Measurements from ENCODE around the gene RPS2.

Gene RPS2

GRCh38 chr16:1946495-1947368 is 17.9 kb downstream of the RPS2 start:
- no peak overlapping the region for H3K4me3 ChIP-seq (replicated peaks; ENCODE audit: insufficient read depth, low read length)
- no peak for DNase-seq (ENCODE audit: low read depth in 1 of 2, low spot score in 1 of 2)
- no peak overlapping the region for H3K27ac ChIP-seq (replicated peaks)
- H3K27me3 ChIP-seq (ENCODE audit: insufficient read depth, poor library complexity, severe bottlenecking) = no peaks in the 10 kb centered on the region
- TF ChIP-seq SPI1 (IDR thresholded peaks at IDR 0.05; ENCODE audit: borderline replicate concordance, low read depth) (no peak), CTCF (IDR thresholded peaks at IDR 0.05; ENCODE audit: insufficient read depth, low read length) (no peak), POLR2AphosphoS5 (IDR thresholded peaks at IDR 0.05; ENCODE audit: low read depth) (no peak), REST (IDR thresholded peaks at IDR 0.05; ENCODE audit: insufficient replicate concordance, low read depth) (no peak), GABPA (IDR thresholded peaks at IDR 0.05; ENCODE audit: low read depth) (no peak)

- no peaks in the 10 kb centered on the region for H3K27me3 ChIP-seq (ENCODE audit: insufficient read depth, poor library complexity, severe bottlenecking)
- TF ChIP-seq SPI1 (IDR thresholded peaks at IDR 0.05; ENCODE audit: borderline replicate concordance, low read depth) (no peak), GABPA (IDR thresholded peaks at IDR 0.05; ENCODE audit: low read depth) (no peak), POLR2AphosphoS5 (IDR thresholded peaks at IDR 0.05; ENCODE audit: low read depth) (no peak), REST (IDR thresholded peaks at IDR 0.05; ENCODE audit: insufficient replicate concordance, low read depth) (no peak), CTCF (IDR thresholded peaks at IDR 0.05; ENCODE audit: insufficient read depth, low read length) (no peak)
- no peak for DNase-seq (ENCODE audit: low read depth in 1 of 2, low spot score in 1 of 2)
- H3K27ac ChIP-seq (replicated peaks) = no peak overlapping the region
- H3K4me3 ChIP-seq (replicated peaks; ENCODE audit: insufficient read depth, low read length) = no peak overlapping the region
These were observed 18.9 kb downstream of the RPS2 start for GRCh38 chr16:1945559-1946391.

GRCh38 chr16:1944612-1945199 is 19.9 kb downstream of the RPS2 start:
- H3K27ac ChIP-seq (replicated peaks) = no peak overlapping the region
- no peaks in the 10 kb centered on the region for H3K27me3 ChIP-seq (ENCODE audit: insufficient read depth, poor library complexity, severe bottlenecking)
- no peak overlapping the region for H3K4me3 ChIP-seq (replicated peaks; ENCODE audit: insufficient read depth, low read length)
- no peak for TF ChIP-seq GABPA (IDR thresholded peaks at IDR 0.05; ENCODE audit: low read depth)
- TF ChIP-seq REST (IDR thresholded peaks at IDR 0.05; ENCODE audit: insufficient replicate concordance, low read depth) = no peak
- TF ChIP-seq POLR2AphosphoS5 (IDR thresholded peaks at IDR 0.05; ENCODE audit: low read depth) = no peak
- TF ChIP-seq SPI1 (IDR thresholded peaks at IDR 0.05; ENCODE audit: borderline replicate concordance, low read depth) = no peak
- no peak for TF ChIP-seq CTCF (IDR thresholded peaks at IDR 0.05; ENCODE audit: insufficient read depth, low read length)
- DNase-seq (ENCODE audit: low read depth in 1 of 2, low spot score in 1 of 2) = no peak

Data from HL-60 (cell line).